Activated naive CD4-positive, alpha-beta T cell treated with Interleukin-2 at 50 U/mL for 16 hours (primary cell): ENCODE results near the gene RPS19BP1.

Source experiments
- DNase-seq: peaks from one replicate; pipeline ENCODE4 v3.0.0-alpha.2; 2020

Gene RPS19BP1

GRCh38 chr22:39532215-39533073 is at the start of gene RPS19BP1:
Gene RPS19BP1, minus strand, starts transcription at chr22:39532748. Its CDS starts 10 bp downstream, at chr22:39532738.
- DNase-seq, result peak; percentile 100

GRCh38 chr22:39581303-39581702 is 48.8 kb upstream of the RPS19BP1 start:
- DNase-seq, result no peak

GRCh38 chr22:39580795-39581194 is 48.2 kb upstream of the RPS19BP1 start:
- DNase-seq, result no peak

GRCh38 chr22:39580006-39580441 is 47.5 kb upstream of the RPS19BP1 start:
- DNase-seq, result no peak

- DNase-seq, result no peak
Measured at GRCh38 chr22:39577900-39578299, 45.4 kb upstream of the RPS19BP1 start.

GRCh38 chr22:39577366-39577765 is 44.8 kb upstream of the RPS19BP1 start:
- no peak for DNase-seq

- no peak for DNase-seq
Measured at GRCh38 chr22:39576027-39576426, 43.5 kb upstream of the RPS19BP1 start.

GRCh38 chr22:39575552-39575825 is 42.9 kb upstream of the RPS19BP1 start:
- DNase-seq, result no peak

GRCh38 chr22:39574779-39575551 is 42.4 kb upstream of the RPS19BP1 start:
- no peak for DNase-seq

- DNase-seq, result no peak
Measured at GRCh38 chr22:39571538-39571937, 39.0 kb upstream of the RPS19BP1 start.

- DNase-seq, result no peak
Measured at GRCh38 chr22:39570665-39571064, 38.1 kb upstream of the RPS19BP1 start, which contains the start of gene CACNA1I. Gene CACNA1I, plus strand, starts transcription at chr22:39570753. Its CDS starts 0 bp downstream, at chr22:39570753.

GRCh38 chr22:39570226-39570625 is 37.7 kb upstream of the RPS19BP1 start:
- no peak for DNase-seq

- DNase-seq, result no peak
Measured at GRCh38 chr22:39569066-39569465, 36.5 kb upstream of the RPS19BP1 start.

GRCh38 chr22:39568278-39568981 is 35.9 kb upstream of the RPS19BP1 start:
- DNase-seq, result no peak

- DNase-seq, result peak; percentile 30
Measured at GRCh38 chr22:39567135-39567946, 34.8 kb upstream of the RPS19BP1 start.

GRCh38 chr22:39565414-39565944 is 32.9 kb upstream of the RPS19BP1 start:
- no peak for DNase-seq

- no peak for DNase-seq
Measured at GRCh38 chr22:39563571-39564428, 31.3 kb upstream of the RPS19BP1 start.

- DNase-seq, result no peak
Measured at GRCh38 chr22:39562839-39563489, 30.4 kb upstream of the RPS19BP1 start.

GRCh38 chr22:39560127-39560526 is 27.6 kb upstream of the RPS19BP1 start:
- no peak for DNase-seq

- no peak for DNase-seq
Measured at GRCh38 chr22:39559456-39560105, 27.0 kb upstream of the RPS19BP1 start.
